K562 (cell line): ENCODE measurements around the gene MAML1. TPM values are rescaled to one million over a fixed set of nuclear protein-coding genes. Genes with fewer than 3 reads are reported as not detected.

Experiments
- JUN ChIP-seq, 2 experiments: sonication (generic) in 1 of 2; formaldehyde crosslinking in 1 of 2; IDR thresholded peaks; 2 replicates each; pipeline versions ENCODE4 v1.6.1 to v1.8.0; 2012 to 2022; ENCODE audit warnings: borderline replicate concordance in 2 of 2, mild to moderate bottlenecking in 2 of 2, improper control_type of control experiment in 1 of 2, low read depth in 1 of 2, low read length in 1 of 2, missing genetic modification reagents in 1 of 2
- RERE ChIP-seq: sonication (generic); formaldehyde crosslinking; IDR thresholded peaks from 2 replicates; pipeline ENCODE4 v1.8.0; 2023; ENCODE audit warnings: missing genetic modification reagents, mild to moderate bottlenecking, borderline replicate concordance
- ZBTB5 ChIP-seq: fragments of 450-650 bp; IDR thresholded peaks from 2 replicates; pipeline ENCODE4 v1.6.1; 2017; ENCODE audit warnings: antibody characterized with exemption
- ZBTB7A ChIP-seq: IDR thresholded peaks from 2 replicates; pipeline ENCODE4 v1.6.1; 2011; ENCODE audit warnings: low read depth, mild to moderate bottlenecking, low read length, moderate library complexity, borderline replicate concordance; ENCODE audit not compliant: control insufficient read depth
- polyA plus RNA-seq, 8 experiments: library from polyadenylated mRNA; depleted of rRNA in 4 of 8; stranded (reverse) in 5 of 8; unstranded in 3 of 8; fragments of >200 nt; fragmentation: Nextera tagmentation in 2 of 8; fragmentation: Illumina TruSeq in 1 of 8; extraction: Ambion mirVana in 2 of 8; extraction: Trizol in 1 of 8; gene quantifications; 2 replicates each; pipeline versions ENCODE4 v1.2.1 to v1.2.3, GENCODE V29; 2011 to 2014; ENCODE audit warnings: inconsistent platforms in 1 of 8, missing spikeins in 1 of 8
- total RNA-seq, 7 experiments: library from RNA; depleted of rRNA in 6 of 7; stranded (reverse); fragments of >200 nt in 6 of 7; fragmentation: Illumina TruSeq in 2 of 7; extraction: Trizol in 2 of 7; gene quantifications; 2 replicates each; pipeline versions ENCODE4 v1.2.1 to v1.2.3, GENCODE V29; 2011 to 2021; ENCODE audit warnings: low replicate concordance in 1 of 7

The MAML1 gene
- total and polyA plus RNA-seq, 9 of the 15 experiments (the other 6 are each of a cell fraction or from before 2014, with no cell fraction given): 0.32 to 18.4 (median 7.0) TPM

- TF ChIP-seq ZBTB5 (no peak), RERE (CRISPR knock-in tag) (no peak), JUN (IDR thresholded peaks at IDR 0.05; ENCODE audit: borderline replicate concordance, low read depth, low read length) (no peak), JUN (CRISPR knock-in tag; IDR thresholded peaks at IDR 0.05; ENCODE audit: borderline replicate concordance) (no peak), ZBTB7A (no peak)
- TF ChIP-seq, all 486 proteins: peak for 15
These were observed 27.2 kb downstream of the MAML1 start (continued) for GRCh38 chr5:179759581-179760551.
